Stimulated activated naive CD8-positive, alpha-beta T cell treated with anti-CD3 and anti-CD28 coated beads, Interleukin-15, amount 100 ng/mL, for 72 hours (primary cell): ENCODE data around the gene ATP10A.
"Not testable (repeated sequence)": the region's sequence is repeated elsewhere in the genome, so short reads cannot be mapped to it uniquely, and the experiment has no call there.

Experiments used
- ATAC-seq: fragments of 150-1000 bp; cut with Tn5 transposase; 2 replicates; pipeline ENCODE4 v1.10.0; 2021; ENCODE audit warnings: mild to moderate bottlenecking, moderate library complexity
- DNase-seq, 2 donors: peaks; one replicate each; pipeline ENCODE4 v3.0.0; 2021 to 2022
- H3K27ac Mint-ChIP-seq, 2 donors: one replicate each; pipeline ENCODE4 v1.8.0; 2022; ENCODE audit warnings: mild to moderate bottlenecking in 2 of 2, mixed read lengths in 2 of 2, moderate library complexity in 2 of 2
- H3K27me3 Mint-ChIP-seq: one replicate; pipeline ENCODE4 v1.8.0; 2022; ENCODE audit warnings: mixed read lengths
- H3K4me1 Mint-ChIP-seq: one replicate; pipeline ENCODE4 v1.8.0; 2022; ENCODE audit warnings: mild to moderate bottlenecking, mixed read lengths
- H3K4me3 Mint-ChIP-seq, 2 donors: one replicate each; pipeline ENCODE4 v1.8.0; 2022; ENCODE audit warnings: mild to moderate bottlenecking in 2 of 2, mixed read lengths in 2 of 2, moderate library complexity in 1 of 2
- H3K9me3 Mint-ChIP-seq, 2 donors: one replicate each; pipeline ENCODE4 v1.8.0; 2022; ENCODE audit warnings: mixed read lengths in 2 of 2

Gene ATP10A

DNA sequence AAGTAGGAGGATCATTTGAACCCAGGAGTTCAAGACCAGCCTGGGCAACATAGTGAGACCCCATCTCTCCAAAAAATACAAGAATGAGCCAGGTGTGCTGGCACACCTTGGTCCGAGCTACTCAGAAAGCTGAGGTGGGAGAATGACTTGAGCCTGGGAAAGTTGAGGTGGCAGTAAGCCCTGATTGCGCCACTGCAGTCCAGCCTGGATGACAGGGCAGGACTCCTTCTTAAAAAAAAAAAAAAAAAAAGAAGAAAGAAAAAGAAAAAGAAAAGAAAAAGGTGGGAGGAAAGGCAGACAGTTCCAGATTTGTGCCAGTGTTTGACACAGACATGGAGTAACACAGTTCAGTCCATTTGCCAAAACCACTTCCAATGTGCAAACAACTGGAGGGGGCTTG, 75.7 kb downstream of the ATP10A start:
- no peaks in the 10 kb centered on the region for H3K27me3 Mint-ChIP-seq
- no peak overlapping the region for H3K4me3 Mint-ChIP-seq
- DNase-seq = no peak
- no peak overlapping the region for H3K27ac Mint-ChIP-seq
- H3K4me1 Mint-ChIP-seq = peaks cover 79% of the 10 kb centered on the region
- H3K9me3 Mint-ChIP-seq = no peaks in the 10 kb centered on the region
- no peak for ATAC-seq

DNA sequence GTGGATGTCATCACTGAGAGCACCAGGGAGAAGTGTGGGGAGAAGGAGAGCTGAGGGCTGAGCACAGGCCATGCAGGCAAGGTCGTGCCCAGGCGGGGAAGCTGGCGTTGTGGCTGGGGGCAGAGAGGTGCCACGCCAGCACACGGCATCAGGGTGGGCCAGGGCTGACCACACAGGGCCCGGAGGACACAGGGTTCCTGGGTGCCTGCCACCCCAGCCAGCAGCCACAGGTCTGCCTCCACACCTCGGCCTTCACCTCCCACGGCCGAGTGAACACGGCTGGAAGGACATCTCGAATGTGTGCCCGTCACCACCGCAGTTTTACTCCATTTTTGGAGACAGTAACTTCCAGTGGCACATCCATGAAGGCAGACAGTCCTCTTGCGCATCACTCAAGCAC, 77.1 kb downstream of the ATP10A start:
- ATAC-seq (no peak), DNase-seq (no peak)
- Mint-ChIP-seq H3K4me1 (peaks cover 66% of the 10 kb centered on the region), H3K4me3 (no peak overlapping the region), H3K27ac (no peak overlapping the region), H3K9me3 (no peaks in the 10 kb centered on the region), H3K27me3 (no peaks in the 10 kb centered on the region)

DNA sequence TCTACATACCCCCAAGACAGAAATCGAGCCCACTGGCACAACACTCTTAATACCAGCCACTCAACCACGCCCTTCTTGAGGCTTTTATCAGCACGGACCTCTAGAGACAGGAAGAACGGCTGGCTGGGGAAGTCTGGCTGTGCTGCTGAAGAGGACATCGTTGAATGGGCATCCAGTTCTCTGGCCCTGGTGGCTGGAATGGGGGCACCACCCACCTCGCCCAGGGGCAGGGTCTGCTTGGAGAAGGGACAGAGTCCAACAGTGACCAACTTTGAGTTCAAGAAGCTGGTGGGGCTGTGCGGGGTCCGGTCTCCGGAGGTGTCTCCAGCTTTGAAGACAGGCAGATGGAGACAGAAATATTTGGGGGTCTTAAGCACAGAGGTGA, 77.5 kb downstream of the ATP10A start:
- ATAC-seq (no peak), DNase-seq (no peak)
- Mint-ChIP-seq H3K4me3 (no peak overlapping the region), H3K4me1 (peaks cover 62% of the 10 kb centered on the region), H3K27ac (no peak overlapping the region), H3K9me3 (no peaks in the 10 kb centered on the region), H3K27me3 (no peaks in the 10 kb centered on the region)

DNA sequence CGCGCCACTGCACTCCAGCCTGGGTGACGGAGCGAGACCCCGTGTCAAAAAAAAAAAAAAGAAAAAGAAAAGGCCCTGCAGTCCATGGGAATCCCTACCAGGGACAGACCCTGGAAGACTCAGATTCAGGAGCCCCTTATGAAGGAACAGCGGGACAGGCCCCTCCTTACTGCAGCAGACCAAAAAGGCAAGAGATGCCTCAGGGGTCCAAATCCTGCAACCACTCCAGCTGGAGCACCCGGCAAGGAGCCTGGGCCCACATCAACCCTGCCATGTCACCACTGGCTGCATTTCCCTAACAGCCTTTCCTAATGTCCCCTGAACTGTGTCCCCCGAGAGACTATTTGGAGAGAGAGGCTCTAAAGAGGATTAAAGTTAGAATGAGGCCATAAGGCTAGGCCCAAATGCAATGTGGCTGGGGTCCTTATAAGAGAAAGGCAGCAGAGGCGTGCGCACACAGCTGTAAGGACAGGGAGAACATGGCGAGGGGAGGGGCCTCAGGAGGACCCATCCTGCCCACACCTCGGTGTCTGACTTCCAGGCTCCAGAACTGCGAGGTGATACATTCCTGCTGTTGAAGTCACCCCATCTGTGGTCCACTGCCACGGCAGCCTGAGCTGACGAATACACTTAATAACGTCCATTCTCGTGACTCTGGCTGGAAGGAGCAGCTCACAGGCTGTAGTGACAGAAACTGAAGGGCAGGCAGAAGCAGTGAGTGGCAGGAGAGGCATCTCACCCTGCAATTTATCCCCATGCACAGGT, 78.1 kb downstream of the ATP10A start:
- Mint-ChIP-seq H3K9me3 (no peaks in the 10 kb centered on the region), H3K4me3 (no peak overlapping the region), H3K27ac (peak overlapping the region in 1 of 2 donors; percentile 54), H3K27me3 (no peaks in the 10 kb centered on the region), H3K4me1 (peaks cover 56% of the 10 kb centered on the region)
- ATAC-seq (no peak), DNase-seq (no peak)

DNA sequence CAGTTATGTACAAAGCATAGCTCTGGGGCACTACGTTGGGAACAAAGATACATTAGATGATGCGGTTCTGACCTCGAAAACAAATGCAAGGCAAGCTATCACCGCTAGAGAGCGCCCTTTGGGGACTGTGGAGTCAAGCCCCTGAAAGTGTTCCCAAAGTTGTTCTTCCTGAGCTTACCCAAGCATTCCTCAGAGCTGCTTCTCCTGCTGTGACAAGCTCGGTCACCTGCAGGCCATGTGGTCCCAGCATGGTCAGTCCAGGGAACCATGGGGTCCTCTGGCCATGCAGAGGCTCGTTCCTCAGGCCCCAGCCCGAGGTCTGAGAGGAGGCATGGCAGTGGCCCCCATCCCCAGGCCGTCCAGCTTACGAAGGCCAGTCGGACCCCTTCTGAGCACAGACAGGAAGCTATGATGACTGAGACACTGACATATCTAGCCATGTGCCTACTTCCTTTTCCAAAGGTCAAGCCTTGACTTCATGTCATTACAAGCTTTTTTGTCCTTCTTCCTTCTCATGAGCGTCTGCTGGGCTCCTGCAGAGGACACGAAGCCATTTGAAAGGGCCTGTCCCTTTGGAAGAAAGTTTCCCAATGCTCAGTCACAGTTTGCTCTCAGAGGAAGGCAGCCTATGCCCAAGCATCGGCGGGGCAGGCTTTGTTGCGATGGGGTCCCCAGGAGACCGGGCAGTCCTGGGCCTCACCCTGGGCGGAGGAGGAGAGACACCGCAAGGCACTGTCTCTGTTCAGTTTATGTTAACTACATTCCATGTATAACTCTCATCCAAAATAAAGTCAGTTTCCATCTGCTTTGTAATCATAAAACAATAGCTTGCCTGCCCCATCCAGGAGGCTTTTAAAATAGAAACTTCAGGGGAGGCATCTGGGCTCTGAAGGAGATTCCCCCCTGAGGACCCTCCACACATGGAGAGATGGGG, 79.3 kb downstream of the ATP10A start:
- peaks cover 56% of the 10 kb centered on the region for H3K4me1 Mint-ChIP-seq
- no peaks in the 10 kb centered on the region for H3K27me3 Mint-ChIP-seq
- peak overlapping the region in 1 of 2 donors; percentile 46 for H3K27ac Mint-ChIP-seq
- ATAC-seq (no peak), DNase-seq (peak; percentile 21 to 31)
- peak overlapping the region in 1 of 2 donors; percentile 36 for H3K4me3 Mint-ChIP-seq
- H3K9me3 Mint-ChIP-seq = no peaks in the 10 kb centered on the region

DNA sequence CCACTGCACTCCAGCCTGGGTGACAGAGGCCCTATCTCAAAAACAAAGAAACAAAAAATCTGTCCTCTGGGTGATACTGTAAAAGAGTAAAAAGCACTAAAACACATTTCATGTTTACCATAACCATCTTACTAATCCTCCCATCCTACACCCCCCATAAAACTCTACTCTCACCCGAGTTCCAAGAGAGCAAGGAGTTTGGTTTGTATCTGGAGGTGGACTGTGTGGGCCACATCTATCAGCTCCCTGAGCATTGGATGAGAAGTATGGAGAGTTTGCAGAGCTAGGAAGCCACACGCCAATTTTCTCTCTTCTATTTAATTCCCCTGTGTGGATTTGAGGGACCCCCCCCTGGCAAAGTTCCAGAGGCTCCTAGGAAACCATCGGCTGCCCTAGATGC, 80.0 kb downstream of the ATP10A start:
- no peak for ATAC-seq
- H3K4me1 Mint-ChIP-seq = peaks cover 56% of the 10 kb centered on the region
- no peaks in the 10 kb centered on the region for H3K27me3 Mint-ChIP-seq
- H3K27ac Mint-ChIP-seq = peak overlapping the region in 1 of 2 donors; percentile 78
- H3K9me3 Mint-ChIP-seq = no peaks in the 10 kb centered on the region
- DNase-seq = no peak
- H3K4me3 Mint-ChIP-seq = no peak overlapping the region

DNA sequence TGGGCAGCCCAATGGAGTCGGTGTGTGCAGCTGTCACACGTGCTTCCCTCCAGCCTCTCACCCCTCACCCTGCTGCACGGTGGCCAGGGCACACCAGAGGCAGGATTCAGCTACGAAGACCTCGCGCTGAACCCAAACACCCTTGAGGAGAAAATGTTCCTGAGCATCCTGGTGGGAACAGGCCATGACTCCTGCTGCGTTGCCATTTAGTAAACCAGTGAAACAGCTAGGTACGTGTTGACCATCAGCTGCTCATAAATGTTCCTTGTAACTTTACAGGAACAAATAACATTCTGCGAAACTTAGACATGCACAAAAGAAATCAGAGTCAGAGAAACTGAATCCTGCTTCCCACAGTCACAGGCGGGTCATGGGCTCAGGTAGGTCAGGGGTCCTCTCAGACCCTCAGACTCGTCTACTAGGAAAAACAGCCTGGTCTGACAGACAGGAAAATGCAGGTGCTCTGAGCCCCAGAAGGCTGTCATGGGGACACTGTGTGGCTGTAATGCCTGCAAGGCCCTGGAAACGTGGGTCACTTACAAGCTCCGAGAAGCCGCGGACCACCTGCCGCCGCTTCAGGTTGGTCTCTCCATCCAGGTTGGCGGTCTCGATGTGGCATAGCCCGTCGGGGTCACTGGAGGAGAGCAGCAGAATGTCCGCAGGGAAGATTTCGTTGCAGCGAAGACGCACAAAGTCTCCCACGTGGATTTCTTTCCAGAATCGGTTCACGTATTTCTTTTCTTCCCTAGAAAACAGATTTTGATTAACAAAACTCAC, 82.5 kb downstream of the ATP10A start:
- ATAC-seq (no peak), DNase-seq (no peak)
- Mint-ChIP-seq H3K4me3 (no peak overlapping the region), H3K27ac (no peak overlapping the region), H3K4me1 (peaks cover 59% of the 10 kb centered on the region), H3K9me3 (no peaks in the 10 kb centered on the region), H3K27me3 (no peaks in the 10 kb centered on the region)

DNA sequence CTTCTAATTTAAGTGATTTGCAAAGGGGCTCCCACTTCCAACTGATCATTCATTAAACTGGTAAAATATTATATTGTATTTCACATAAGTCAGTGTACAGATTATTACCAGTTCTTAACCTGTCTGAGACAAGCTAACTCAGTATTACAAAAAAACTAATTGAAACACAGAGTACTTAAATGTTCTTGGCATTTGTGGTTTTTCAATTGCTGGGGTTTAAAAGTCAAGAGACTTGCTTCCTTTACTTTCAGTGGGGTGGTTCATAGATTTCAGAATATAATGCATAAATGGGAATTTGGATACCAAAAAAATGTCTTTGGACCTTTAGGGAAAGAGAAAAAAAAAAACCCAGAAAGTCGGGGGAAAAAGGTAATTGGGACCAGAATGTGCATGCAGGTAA, 85.0 kb downstream of the ATP10A start:
- DNase-seq = no peak
- no peaks in the 10 kb centered on the region for H3K9me3 Mint-ChIP-seq
- no peaks in the 10 kb centered on the region for H3K27me3 Mint-ChIP-seq
- H3K4me3 Mint-ChIP-seq = no peak overlapping the region
- ATAC-seq = no peak
- H3K4me1 Mint-ChIP-seq = peaks cover 45% of the 10 kb centered on the region
- no peak overlapping the region for H3K27ac Mint-ChIP-seq

DNA sequence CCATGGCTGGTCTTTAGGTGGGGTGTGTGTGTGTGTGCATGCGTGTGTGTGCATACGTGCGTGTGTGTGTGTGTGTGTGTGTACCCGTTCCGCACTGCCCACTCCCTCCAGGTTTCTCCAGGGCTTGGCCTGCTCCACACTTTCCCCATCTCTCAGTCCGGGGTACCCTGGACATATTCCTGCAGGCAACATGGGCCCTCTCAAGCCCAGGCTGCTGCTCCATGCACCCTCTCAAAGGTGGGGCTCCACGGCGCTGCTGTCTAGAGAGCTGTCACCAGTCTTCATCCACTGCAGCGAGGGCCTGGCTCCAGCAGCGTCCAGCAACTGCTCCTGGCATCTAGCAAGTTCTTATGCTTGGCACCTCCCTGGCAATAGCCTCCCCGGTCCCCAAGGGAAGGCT, 86.1 kb downstream of the ATP10A start:
- DNase-seq = no peak

DNA sequence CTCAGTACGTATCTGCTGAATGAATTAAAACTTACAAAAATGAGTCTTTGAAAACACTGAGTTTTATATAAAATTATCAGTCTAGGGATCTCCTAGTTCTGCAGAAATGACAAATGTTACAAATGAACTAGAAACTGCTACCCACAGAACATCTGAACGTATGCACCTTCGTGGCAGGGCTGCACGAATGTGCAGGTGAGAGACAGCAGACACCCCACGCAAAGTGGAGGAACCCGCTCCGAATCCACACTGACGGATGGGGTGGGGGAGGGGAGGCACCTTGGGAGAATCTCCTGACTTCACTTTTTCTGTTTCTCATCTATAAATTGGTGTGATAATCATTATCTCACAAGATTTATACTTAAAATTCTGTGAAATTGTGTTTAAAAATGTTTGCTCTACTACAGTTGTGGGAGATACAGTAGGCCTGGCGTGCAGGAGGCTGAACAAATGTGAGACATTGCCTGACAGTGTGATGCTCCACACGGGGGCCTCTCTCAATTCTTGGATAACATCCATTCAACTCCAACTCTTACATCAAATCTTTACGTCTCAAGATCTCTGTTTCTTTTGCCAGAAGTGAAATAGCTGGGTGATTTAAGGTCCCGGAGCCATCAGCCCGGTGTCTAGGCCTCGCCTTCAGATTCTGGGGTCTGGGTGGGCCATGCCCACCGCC, 86.9 kb downstream of the ATP10A start:
- Mint-ChIP-seq H3K27me3 (no peaks in the 10 kb centered on the region), H3K27ac (no peak overlapping the region), H3K9me3 (no peaks in the 10 kb centered on the region), H3K4me1 (peaks cover 44% of the 10 kb centered on the region), H3K4me3 (no peak overlapping the region)
- ATAC-seq (no peak), DNase-seq (no peak)

More for the DNA sequence above, 86.1 kb downstream of the ATP10A start:
- no peak overlapping the region for H3K27ac Mint-ChIP-seq
- no peaks in the 10 kb centered on the region for H3K27me3 Mint-ChIP-seq
- peaks cover 44% of the 10 kb centered on the region for H3K4me1 Mint-ChIP-seq
- no peak for ATAC-seq
- no peaks in the 10 kb centered on the region for H3K9me3 Mint-ChIP-seq
- H3K4me3 Mint-ChIP-seq = no peak overlapping the region

DNA sequence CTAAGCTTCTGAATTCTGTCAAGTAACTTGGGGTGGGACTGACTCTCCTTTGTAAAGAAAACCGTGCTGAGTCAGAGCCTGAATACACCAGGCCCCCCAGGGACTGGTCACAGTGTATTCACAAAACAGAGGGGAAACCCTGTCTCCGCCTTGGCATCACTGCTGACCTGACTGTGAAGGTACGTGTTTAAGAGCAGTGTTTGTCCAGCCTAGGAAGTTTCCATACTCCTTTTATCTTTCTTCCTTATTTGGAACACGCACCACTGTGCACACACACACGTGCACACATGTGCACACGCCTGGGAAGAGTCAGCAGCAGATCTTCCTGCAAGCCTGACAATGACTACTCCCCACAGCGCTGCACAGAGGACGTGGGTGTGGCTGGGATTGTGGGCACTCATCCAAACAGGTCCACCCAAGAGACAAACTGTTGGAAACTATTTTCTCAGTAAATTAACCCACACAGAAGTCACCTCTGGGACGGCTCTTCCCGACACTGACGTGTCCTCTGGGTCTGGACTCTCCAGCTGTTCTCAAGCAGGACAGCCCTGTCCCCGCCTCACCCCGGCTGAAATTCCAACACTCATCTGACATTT, 87.7 kb downstream of the ATP10A start:
- Mint-ChIP-seq H3K9me3 (no peaks in the 10 kb centered on the region), H3K4me1 (peaks cover 49% of the 10 kb centered on the region), H3K4me3 (no peak overlapping the region), H3K27me3 (no peaks in the 10 kb centered on the region), H3K27ac (no peak overlapping the region)
- DNase-seq (no peak), ATAC-seq (no peak)

DNA sequence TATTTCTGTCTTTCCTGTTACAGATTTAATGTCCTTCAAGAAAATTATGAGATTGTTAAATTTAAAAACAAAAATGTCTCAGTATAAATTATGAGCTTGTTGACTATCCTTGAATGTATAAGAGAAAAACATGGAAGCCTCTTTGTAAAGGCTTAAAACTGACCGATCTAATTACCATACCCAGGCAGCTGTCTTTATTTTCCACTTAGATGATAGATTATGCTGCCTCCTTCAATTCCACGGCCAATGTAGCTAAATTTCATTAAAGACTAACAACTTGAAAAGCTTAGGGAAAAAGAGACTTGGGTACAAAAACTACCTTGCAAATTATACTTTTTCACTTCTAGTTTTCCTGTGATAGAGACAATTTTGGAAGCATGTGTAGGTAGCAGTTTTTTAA, 88.3 kb downstream of the ATP10A start:
- Mint-ChIP-seq H3K27me3 (no peaks in the 10 kb centered on the region), H3K4me1 (peaks cover 47% of the 10 kb centered on the region), H3K9me3 (no peaks in the 10 kb centered on the region), H3K4me3 (no peak overlapping the region), H3K27ac (no peak overlapping the region)
- ATAC-seq = no peak
- DNase-seq = no peak

DNA sequence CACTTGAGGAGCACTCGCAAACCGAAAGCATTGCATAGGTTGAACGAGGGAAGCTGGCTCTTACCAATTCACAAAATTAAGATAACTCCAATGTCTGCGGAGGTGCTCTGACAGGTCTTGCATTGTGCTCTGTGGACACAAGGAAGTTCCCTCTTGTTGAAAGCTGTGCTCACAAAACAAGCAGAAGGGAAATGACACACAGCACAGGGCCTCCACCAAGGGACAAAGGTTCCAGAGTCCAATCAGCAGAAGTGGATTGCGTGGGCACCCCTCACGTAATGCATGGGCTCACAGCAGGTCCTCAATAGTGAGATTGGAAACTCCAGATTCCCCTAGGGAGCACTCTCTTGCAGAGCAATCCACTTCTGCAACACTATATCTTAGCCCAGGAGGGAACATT, 89.9 kb downstream of the ATP10A start:
- H3K27ac Mint-ChIP-seq = no peak overlapping the region
- ATAC-seq = no peak

DNA sequence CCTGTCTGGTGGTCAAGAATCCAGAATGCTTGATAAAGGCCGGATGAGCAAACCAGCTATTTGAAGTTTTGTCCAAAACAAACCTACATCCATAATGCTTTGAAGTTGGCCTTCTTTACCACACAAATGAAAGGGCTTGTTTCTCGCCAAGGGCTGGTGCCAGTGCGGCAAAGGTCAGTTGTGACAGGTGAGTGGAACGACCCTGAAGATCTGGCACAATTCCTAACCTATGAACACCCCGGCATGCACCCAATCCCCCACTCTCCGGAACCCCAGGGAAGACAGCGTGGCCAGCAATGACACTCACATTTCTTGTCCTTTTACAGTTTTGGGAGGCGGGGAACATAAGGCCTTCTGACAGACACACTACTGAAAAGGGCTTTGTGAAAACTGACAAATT, 90.6 kb downstream of the ATP10A start:
- Mint-ChIP-seq H3K27me3 (no peaks in the 10 kb centered on the region), H3K9me3 (no peaks in the 10 kb centered on the region), H3K4me3 (no peak overlapping the region), H3K4me1 (peaks cover 26% of the 10 kb centered on the region), H3K27ac (no peak overlapping the region)
- ATAC-seq (no peak), DNase-seq (no peak)

More for the DNA sequence above, 89.9 kb downstream of the ATP10A start:
- DNase-seq = no peak
- peaks cover 31% of the 10 kb centered on the region for H3K4me1 Mint-ChIP-seq
- no peaks in the 10 kb centered on the region for H3K27me3 Mint-ChIP-seq
- no peaks in the 10 kb centered on the region for H3K9me3 Mint-ChIP-seq
- no peak overlapping the region for H3K4me3 Mint-ChIP-seq

DNA sequence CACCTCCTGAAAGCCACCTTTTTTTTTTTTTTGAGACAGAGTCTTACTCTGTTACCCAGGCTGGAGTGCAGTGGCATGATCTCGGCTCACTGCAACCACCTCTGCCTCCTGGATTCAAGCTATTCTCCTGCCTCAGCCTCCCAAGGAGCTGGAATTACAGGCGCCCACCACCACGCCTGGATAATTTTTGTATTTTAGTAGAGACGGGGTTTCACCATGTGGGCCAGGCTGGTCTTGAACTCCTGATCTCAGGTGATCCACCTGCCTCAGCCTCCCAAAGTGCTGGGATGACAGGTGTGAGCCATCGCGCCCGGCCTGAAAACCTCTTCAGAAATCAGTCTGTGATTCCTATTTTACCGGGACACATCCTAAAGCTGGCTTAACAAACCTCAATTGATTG, 91.4 kb downstream of the ATP10A start:
- H3K9me3 Mint-ChIP-seq, H3K4me3 Mint-ChIP-seq, ATAC-seq, H3K27ac Mint-ChIP-seq, DNase-seq, H3K27me3 Mint-ChIP-seq: not testable (repeated sequence)
- H3K4me1 Mint-ChIP-seq = peaks cover 18% of the 10 kb centered on the region
